H9 (cell line): ENCODE results near the gene TNIP1. TPM values are rescaled to one million over a fixed set of nuclear protein-coding genes. Genes with fewer than 3 reads are reported as not detected.

ENCODE experiments used
- DNase-seq: peaks from one replicate; pipeline ENCODE4 v3.0.0-alpha.2; 2017
- H2AFZ ChIP-seq: one replicate; pipeline ENCODE4 v1.6.1; 2013; ENCODE audit warnings: mild to moderate bottlenecking, low read length, control low read depth, moderate library complexity
- H2AK5ac ChIP-seq: 2 replicates; pipeline ENCODE4 v1.6.1; 2013; ENCODE audit warnings: low read length, control low read depth, mixed read lengths; ENCODE audit not compliant: insufficient read length
- H2BK120ac ChIP-seq: one replicate; pipeline ENCODE4 v1.6.1; 2013; ENCODE audit warnings: low read depth, mild to moderate bottlenecking, low read length, control low read depth, inconsistent platforms; ENCODE audit not compliant: poor library complexity, severe bottlenecking
- H2BK12ac ChIP-seq: 2 replicates; pipeline ENCODE4 v1.6.1; 2013; ENCODE audit warnings: low read length, control low read depth, mixed read lengths, low read depth; ENCODE audit not compliant: insufficient read length
- H2BK15ac ChIP-seq: 2 replicates; pipeline ENCODE4 v1.6.1; 2013; ENCODE audit warnings: low read depth, low read length, control low read depth
- H2BK20ac ChIP-seq: one replicate; pipeline ENCODE4 v1.6.1; 2013; ENCODE audit warnings: low read depth, mild to moderate bottlenecking, low read length, control low read depth, inconsistent platforms; ENCODE audit not compliant: poor library complexity, severe bottlenecking
- H2BK5ac ChIP-seq: 2 replicates; pipeline ENCODE4 v1.6.1; 2013; ENCODE audit warnings: low read length, control low read depth, mixed read lengths; ENCODE audit not compliant: insufficient read length
- H3K14ac ChIP-seq: 2 replicates; pipeline ENCODE4 v1.6.1; 2013; ENCODE audit warnings: low read length, control low read depth; ENCODE audit not compliant: insufficient read depth
- H3K18ac ChIP-seq: 2 replicates; pipeline ENCODE4 v1.6.1; 2013; ENCODE audit warnings: low read depth, mild to moderate bottlenecking, mixed read lengths, low read length, control low read depth; ENCODE audit not compliant: insufficient read length
- H3K23ac ChIP-seq: 2 replicates; pipeline ENCODE4 v1.6.1; 2013; ENCODE audit warnings: low read length, control low read depth, mixed read lengths, low read depth; ENCODE audit not compliant: insufficient read length
- H3K23me2 ChIP-seq: 2 replicates; pipeline ENCODE4 v1.6.1; 2013; ENCODE audit warnings: low read depth, mild to moderate bottlenecking, mixed read lengths, low read length, control low read depth; ENCODE audit not compliant: insufficient read length, poor library complexity, severe bottlenecking
- H3K27ac ChIP-seq: 2 replicates; pipeline ENCODE4 v1.5.1; 2013; ENCODE audit warnings: low read length, control low read depth, mixed read lengths, low read depth; ENCODE audit not compliant: insufficient read length
- H3K27me3 ChIP-seq: 2 replicates; pipeline ENCODE4 v1.6.1; 2013; ENCODE audit warnings: low read length, control low read depth, inconsistent platforms; ENCODE audit not compliant: insufficient read depth
- H3K4ac ChIP-seq: 2 replicates; pipeline ENCODE4 v1.6.1; 2013; ENCODE audit warnings: low read depth, mild to moderate bottlenecking, control low read depth, inconsistent platforms, low read length, moderate library complexity
- H3K4me1 ChIP-seq: 2 replicates; pipeline ENCODE4 v1.6.1; 2013; ENCODE audit warnings: low read length, control low read depth, inconsistent platforms; ENCODE audit not compliant: insufficient read depth
- H3K4me2 ChIP-seq: 2 replicates; pipeline ENCODE4 v1.6.1; 2013; ENCODE audit warnings: low read length, control low read depth, mixed read lengths; ENCODE audit not compliant: insufficient read length, insufficient read depth
- H3K56ac ChIP-seq: 2 replicates; pipeline ENCODE4 v1.6.1; 2013; ENCODE audit warnings: low read depth, mild to moderate bottlenecking, mixed read lengths, low read length, control low read depth; ENCODE audit not compliant: insufficient read length
- H3K79me1 ChIP-seq: 2 replicates; pipeline ENCODE4 v1.6.1; 2013; ENCODE audit warnings: low read depth, mild to moderate bottlenecking, moderate library complexity, low read length, control low read depth, inconsistent platforms; ENCODE audit not compliant: insufficient read depth, poor library complexity, severe bottlenecking
- H3K79me2 ChIP-seq: 2 replicates; pipeline ENCODE4 v1.6.1; 2013; ENCODE audit warnings: low read length, control low read depth, inconsistent platforms; ENCODE audit not compliant: insufficient read depth
- H3K9ac ChIP-seq: 2 replicates; pipeline ENCODE4 v1.6.1; 2013; ENCODE audit warnings: low read length, control low read depth, mixed read lengths; ENCODE audit not compliant: insufficient read length; ENCODE audit errors: extremely low read depth
- H3K9me3 ChIP-seq: one replicate; pipeline ENCODE4 v1.6.1; 2013; ENCODE audit warnings: low read depth, low read length, inconsistent platforms; ENCODE audit not compliant: control insufficient read depth
- H3T11ph ChIP-seq: one replicate; pipeline ENCODE4 v1.6.1; 2013; ENCODE audit warnings: mild to moderate bottlenecking, low read length, control low read depth, inconsistent platforms
- H4K20me1 ChIP-seq: one replicate; pipeline ENCODE4 v1.6.1; 2013; ENCODE audit not compliant: control insufficient read depth, insufficient read length, insufficient read depth
- H4K5ac ChIP-seq: 2 replicates; pipeline ENCODE4 v1.6.1; 2013; ENCODE audit warnings: low read depth, mild to moderate bottlenecking, mixed read lengths, low read length, control low read depth; ENCODE audit not compliant: insufficient read length
- H4K8ac ChIP-seq: replicated peaks from 2 replicates; pipeline ENCODE4 v1.6.1; 2013; ENCODE audit warnings: low read length, control low read depth, mixed read lengths, low read depth; ENCODE audit not compliant: insufficient read length
- H4K91ac ChIP-seq: 2 replicates; pipeline ENCODE4 v1.6.1; 2013; ENCODE audit warnings: low read depth, mild to moderate bottlenecking, moderate library complexity, mixed read lengths, low read length, control low read depth; ENCODE audit not compliant: insufficient read length
- H3K27ac Mint-ChIP-seq, 3 experiments: 2 replicates in 2 of 3; 3 replicates in 1 of 3; pipeline ENCODE4 v1.8.0; 2020 to 2021; ENCODE audit warnings: mixed read lengths in 3 of 3, mild to moderate bottlenecking in 1 of 3, moderate library complexity in 1 of 3
- H3K27me3 Mint-ChIP-seq: 2 replicates; pipeline ENCODE4 v1.8.0; 2021; ENCODE audit warnings: low read depth, mild to moderate bottlenecking, moderate library complexity, mixed read lengths
- H3K36me3 Mint-ChIP-seq, 3 experiments: 2 replicates in 2 of 3; 3 replicates in 1 of 3; pipeline ENCODE4 v1.8.0; 2020 to 2021; ENCODE audit warnings: low read depth in 3 of 3, mixed read lengths in 3 of 3; ENCODE audit not compliant: insufficient read depth in 1 of 3
- H3K4me1 Mint-ChIP-seq, 2 experiments: 2 replicates each; pipeline ENCODE4 v1.8.0; 2020; ENCODE audit warnings: mixed read lengths in 2 of 2
- H3K4me3 Mint-ChIP-seq, 2 experiments: 2 replicates in 1 of 2; 3 replicates in 1 of 2; pipeline ENCODE4 v1.8.0; 2020 to 2021; ENCODE audit warnings: mild to moderate bottlenecking in 2 of 2, mixed read lengths in 2 of 2, moderate library complexity in 1 of 2
- H3K9me3 Mint-ChIP-seq, 2 experiments: 2 replicates in 1 of 2; 3 replicates in 1 of 2; pipeline ENCODE4 v1.8.0; 2020; ENCODE audit warnings: mild to moderate bottlenecking in 2 of 2, mixed read lengths in 2 of 2, moderate library complexity in 1 of 2
- WGBS: extraction: QIAGEN DNeasy Blood & Tissue Kit; methylation state at CpG from one replicate; pipeline ENCODE4 v1.1.7; 2013; ENCODE audit warnings: missing lambda C conversion rate, low lambda C conversion rate, mixed read lengths; ENCODE audit not compliant: insufficient read length; ENCODE audit errors: extremely low coverage; 5-methylcytosine and 5-hydroxymethylcytosine counted together
- total RNA-seq: library from RNA; stranded (reverse); gene quantifications from 2 replicates; pipeline ENCODE4 v1.2.1, GENCODE V29; 2021
- TF ChIP-seq, protein P1 (sequence below): fragments of 200-600 bp; sonication (generic); conservative IDR thresholded peaks from 3 replicates; pipeline ENCODE4 v1.8.0; 2021; ENCODE audit warnings: antibody characterized with exemption, mild to moderate bottlenecking

TNIP1 gene
- total RNA-seq, 1 experiment from 2014 or later = 40.8 TPM

DNA sequence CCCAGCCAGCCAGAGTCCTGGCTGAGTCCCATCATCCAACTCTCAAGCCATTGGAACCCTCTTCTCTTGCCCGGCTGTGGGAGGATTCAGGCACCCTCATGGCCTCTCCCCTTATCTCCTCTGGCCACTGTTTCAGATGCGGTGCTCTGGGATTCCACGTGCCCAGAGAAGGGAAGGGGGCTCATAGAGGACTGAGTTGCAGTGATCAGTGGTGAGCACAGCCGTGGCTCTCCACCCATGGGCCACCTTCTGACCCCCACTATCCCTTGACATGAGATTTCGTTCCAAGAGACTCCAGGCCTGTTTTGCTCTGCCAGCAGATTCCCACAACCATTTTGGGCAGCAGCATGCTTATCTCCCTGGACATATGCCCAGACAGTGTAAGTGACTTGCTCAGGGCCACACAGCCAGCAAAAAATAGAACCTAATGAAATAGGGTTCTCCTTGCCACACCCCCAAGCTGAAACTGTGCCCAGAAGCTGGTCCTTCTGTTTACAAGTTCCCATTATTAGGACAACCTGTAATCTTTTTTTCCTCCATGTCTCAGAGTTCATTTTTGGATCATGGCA lies 57.7 kb downstream of the TNIP1 start:
- no peaks in the 10 kb centered on the region for H3K23me2 ChIP-seq
- no peak overlapping the region for H3K56ac ChIP-seq
- H2BK12ac ChIP-seq = no peak overlapping the region
- H3K18ac ChIP-seq = no peak overlapping the region
- H3K9me3 ChIP-seq = no peaks in the 10 kb centered on the region
- Mint-ChIP-seq H3K36me3 (peaks cover 0 to 6% (median 0%) of the 10 kb centered on the region in 3 experiments; a peak in 2 of 7 replicates), H3K27me3 (peaks cover 40% of the 10 kb centered on the region), H3K9me3 (no peaks in the 10 kb centered on the region), H3K27ac (no peak overlapping the region), H3K4me1 (peaks cover 5 to 7% of the 10 kb centered on the region in 2 experiments; a peak in 3 of 4 replicates), H3K4me3 (no peak overlapping the region)
- DNase-seq = no peak
- no peaks in the 10 kb centered on the region; the same call in 1 of the 2 replicates for H3K27me3 ChIP-seq
- no peak overlapping the region for H3K23ac ChIP-seq
- H3K14ac ChIP-seq = no peak overlapping the region
- H3K4ac ChIP-seq = no peak overlapping the region
- H2BK120ac ChIP-seq = no peak overlapping the region
- no CpG with 5 or more reads among the region's 5 CpGs for whole genome bisulfite sequencing
- no peak overlapping the region for H3T11ph ChIP-seq
- H2BK5ac ChIP-seq = no peak overlapping the region
- no peak overlapping the region for H3K4me2 ChIP-seq
- TF ChIP-seq, protein P1, sequence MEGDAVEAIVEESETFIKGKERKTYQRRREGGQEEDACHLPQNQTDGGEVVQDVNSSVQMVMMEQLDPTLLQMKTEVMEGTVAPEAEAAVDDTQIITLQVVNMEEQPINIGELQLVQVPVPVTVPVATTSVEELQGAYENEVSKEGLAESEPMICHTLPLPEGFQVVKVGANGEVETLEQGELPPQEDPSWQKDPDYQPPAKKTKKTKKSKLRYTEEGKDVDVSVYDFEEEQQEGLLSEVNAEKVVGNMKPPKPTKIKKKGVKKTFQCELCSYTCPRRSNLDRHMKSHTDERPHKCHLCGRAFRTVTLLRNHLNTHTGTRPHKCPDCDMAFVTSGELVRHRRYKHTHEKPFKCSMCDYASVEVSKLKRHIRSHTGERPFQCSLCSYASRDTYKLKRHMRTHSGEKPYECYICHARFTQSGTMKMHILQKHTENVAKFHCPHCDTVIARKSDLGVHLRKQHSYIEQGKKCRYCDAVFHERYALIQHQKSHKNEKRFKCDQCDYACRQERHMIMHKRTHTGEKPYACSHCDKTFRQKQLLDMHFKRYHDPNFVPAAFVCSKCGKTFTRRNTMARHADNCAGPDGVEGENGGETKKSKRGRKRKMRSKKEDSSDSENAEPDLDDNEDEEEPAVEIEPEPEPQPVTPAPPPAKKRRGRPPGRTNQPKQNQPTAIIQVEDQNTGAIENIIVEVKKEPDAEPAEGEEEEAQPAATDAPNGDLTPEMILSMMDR = no peak
- no peak overlapping the region for H3K27ac ChIP-seq
- H2AK5ac ChIP-seq = no peak overlapping the region
- H2AFZ ChIP-seq = no peak overlapping the region
- no peaks in the 10 kb centered on the region for H4K20me1 ChIP-seq
- H4K5ac ChIP-seq = no peak overlapping the region
- H3K79me2 ChIP-seq = no peaks in the 10 kb centered on the region
- no peak overlapping the region for H2BK15ac ChIP-seq
- no peak overlapping the region for H3K9ac ChIP-seq
- no peaks in the 10 kb centered on the region for H3K4me1 ChIP-seq
- no peak overlapping the region for H4K8ac ChIP-seq
- no peak overlapping the region for H2BK20ac ChIP-seq
- no peaks in the 10 kb centered on the region for H3K79me1 ChIP-seq
- H4K91ac ChIP-seq = no peak overlapping the region
